Subcutaneous adipose tissue (tissue), 4 donors: ENCODE data around the gene UBE2V1. TPM values are rescaled to one million over a fixed set of nuclear protein-coding genes. Genes with fewer than 3 reads are reported as not detected.

Experiments used
- total RNA-seq, 4 donors: library from RNA; depleted of rRNA; stranded (reverse); fragments of >200 nt; gene quantifications; one replicate each; pipeline ENCODE4 v1.1.0, GENCODE V29; 2016
- TF ChIP-seq, protein P1 (sequence below): fragments of 450-650 bp; IDR thresholded peaks from one replicate; pipeline ENCODE4 v1.5.1; 2016; ENCODE audit warnings: low read depth, mild to moderate bottlenecking, control low read depth, antibody characterized with exemption, moderate library complexity

UBE2V1 gene
- total RNA-seq, 4 donors from 2014 or later, result 61.9 to 117 (median 95.1) TPM

DNA sequence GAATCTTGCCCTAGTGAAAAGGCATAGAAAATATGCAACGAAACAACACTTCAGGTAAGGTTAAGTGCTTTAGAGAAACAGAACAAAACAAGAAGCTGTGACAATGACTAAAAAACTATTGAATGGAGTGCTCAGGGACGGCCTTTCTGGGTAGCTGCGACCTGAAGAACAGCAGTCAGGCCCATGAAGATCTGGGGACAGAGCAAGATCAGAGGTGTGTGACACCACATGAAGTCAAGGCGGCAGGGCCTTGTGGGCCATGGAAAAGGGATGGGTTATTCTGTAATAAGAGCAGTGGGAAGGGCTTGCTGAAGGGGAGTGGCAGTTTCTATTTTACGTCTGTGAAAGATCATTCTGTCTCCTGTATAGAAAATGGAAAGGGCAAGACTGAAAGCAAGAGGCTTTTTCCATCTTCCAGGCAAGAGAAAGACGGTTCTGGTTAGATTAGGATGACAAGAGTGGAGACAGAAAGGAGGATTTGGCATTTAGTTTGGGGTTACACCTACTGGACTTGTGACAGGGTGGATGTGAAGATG is 5.1 kb downstream of the UBE2V1 start:
- TF ChIP-seq, protein P1, sequence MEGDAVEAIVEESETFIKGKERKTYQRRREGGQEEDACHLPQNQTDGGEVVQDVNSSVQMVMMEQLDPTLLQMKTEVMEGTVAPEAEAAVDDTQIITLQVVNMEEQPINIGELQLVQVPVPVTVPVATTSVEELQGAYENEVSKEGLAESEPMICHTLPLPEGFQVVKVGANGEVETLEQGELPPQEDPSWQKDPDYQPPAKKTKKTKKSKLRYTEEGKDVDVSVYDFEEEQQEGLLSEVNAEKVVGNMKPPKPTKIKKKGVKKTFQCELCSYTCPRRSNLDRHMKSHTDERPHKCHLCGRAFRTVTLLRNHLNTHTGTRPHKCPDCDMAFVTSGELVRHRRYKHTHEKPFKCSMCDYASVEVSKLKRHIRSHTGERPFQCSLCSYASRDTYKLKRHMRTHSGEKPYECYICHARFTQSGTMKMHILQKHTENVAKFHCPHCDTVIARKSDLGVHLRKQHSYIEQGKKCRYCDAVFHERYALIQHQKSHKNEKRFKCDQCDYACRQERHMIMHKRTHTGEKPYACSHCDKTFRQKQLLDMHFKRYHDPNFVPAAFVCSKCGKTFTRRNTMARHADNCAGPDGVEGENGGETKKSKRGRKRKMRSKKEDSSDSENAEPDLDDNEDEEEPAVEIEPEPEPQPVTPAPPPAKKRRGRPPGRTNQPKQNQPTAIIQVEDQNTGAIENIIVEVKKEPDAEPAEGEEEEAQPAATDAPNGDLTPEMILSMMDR, result no peak

DNA sequence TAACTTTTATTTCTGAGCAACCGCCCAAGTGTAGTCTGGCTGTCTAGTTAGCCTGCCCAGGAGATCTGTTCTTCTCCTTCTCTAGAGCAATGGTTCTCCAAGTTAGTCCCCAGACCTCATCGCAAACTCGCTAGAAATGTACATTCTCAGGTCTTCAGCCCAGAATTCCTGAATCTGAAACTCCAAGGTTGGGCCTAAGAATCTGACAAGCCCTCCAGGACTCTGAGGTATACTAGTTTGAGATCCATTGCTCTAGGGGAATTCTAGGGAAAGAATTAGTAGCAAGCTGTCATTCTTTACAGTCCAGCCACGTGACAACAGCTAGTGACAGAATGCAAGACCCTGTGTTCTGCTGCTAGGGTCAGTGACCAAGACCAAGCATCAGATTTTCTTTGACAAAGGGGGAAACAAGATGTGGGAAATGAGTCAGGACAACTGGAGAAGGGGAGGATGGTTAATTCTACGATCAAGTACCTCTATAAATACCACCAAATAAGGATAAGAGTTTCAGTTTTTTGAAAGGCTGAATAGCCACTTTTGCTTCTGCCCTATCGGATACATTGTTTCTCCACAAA is 5.8 kb downstream of the UBE2V1 start:
- TF ChIP-seq, protein P1, result no peak

DNA sequence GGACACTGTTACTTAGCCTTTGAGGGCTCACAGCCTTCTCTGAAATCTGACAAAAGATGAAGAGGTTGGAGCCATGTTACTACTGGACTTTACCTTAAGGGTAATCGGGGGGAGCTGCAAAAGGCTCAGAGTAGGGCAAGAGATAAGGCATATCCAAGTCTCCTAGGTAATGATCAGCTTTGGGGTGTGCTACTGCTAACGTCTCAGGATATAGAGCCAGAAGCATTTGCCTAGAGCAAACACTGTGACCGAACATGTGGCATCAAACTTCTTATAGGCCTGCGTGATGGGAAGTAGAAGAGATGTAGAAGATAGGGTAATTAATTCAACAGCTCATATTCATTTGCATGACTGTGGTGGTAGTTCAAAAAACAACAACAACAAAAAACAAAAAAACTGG is 11.1 kb downstream of the UBE2V1 start:
- TF ChIP-seq, protein P1, result no peak

DNA sequence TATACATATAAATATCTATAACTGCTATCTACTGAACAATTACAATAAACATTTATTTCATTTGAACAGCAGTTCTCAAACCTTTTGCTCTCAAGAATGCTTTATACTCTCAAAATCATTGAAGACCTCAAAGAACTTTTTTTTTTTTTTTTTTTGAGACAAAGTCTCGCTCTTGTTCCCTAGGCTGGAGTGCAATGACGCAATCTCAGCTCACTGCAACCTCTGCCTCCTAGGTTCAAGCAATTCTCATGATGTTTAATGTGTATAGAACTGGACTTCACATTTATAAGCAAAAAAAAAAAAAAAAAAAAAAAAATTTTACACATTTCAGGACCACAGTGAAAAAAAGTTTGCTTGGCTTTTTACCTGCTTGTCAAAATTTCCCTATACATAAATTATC is 11.7 kb downstream of the UBE2V1 start:
- TF ChIP-seq, protein P1, result no peak

DNA sequence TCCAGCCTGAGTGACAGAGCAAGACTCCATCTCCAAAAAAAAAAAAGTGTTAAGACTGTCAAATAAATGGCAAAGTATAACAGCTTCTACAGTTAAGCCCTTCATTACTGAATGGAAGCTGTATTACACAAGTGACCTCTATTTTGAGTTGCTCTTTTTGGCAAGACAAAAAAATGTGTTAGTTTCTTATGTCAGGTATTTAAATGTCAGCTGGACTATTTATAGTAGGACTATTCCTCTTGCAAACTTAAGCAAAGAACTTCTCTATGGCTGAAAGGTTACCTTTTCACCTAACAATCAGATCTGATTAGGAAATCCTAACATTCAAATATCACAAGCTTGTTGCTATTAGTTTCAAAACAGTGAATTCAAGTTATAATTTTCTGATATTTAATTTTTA is 12.4 kb downstream of the UBE2V1 start:
- TF ChIP-seq, protein P1, result no peak

DNA sequence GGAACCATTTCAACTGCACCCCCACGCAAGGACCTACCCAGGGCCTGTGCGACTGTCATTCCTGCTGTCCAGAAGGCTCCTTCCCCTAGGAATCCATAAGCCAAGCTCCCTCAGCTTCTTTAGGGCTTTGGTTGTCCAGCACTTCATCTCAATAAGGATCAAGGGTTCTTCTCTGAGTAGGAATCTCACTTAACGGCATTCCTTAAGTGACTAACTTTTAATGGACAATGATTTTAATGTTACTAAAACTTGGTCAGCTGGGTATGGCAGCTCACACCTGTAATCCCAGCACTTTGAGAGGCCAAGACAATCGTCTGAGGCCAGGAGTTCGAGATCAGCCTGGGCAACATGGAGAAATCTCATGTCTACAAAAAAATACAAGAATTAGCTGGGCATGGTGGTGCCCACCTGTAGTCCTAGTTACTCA is 13.4 kb downstream of the UBE2V1 start:
- TF ChIP-seq, protein P1, result no peak

DNA sequence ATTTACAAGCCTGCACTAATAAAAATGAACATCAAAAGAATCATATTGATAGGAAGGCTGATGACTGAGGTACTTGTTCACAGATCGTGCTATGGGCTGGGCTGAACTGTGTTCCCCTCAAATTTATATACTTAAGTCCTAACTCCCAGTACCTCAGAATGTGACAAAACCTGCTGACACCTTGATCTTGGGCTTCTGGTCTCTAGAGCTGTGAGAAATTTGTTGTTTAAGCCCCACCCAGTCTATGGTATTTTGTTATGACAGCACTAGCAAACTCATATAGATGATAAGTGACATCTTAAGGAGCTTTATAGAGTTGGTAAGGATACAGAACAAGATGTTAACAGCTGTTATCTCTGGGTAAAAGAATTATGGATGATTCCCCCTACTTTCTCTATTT is 13.8 kb downstream of the UBE2V1 start:
- TF ChIP-seq, protein P1, result no peak
